NCI-H2196 (cell line): Measurements from ENCODE around the gene PPP1R13B.
"Not testable (repeated sequence)": the region's sequence is repeated elsewhere in the genome, so short reads cannot be mapped to it uniquely, and the experiment has no call there.

Source experiments
- DNase-seq: peaks from one replicate; lab custom pipeline; 2025; ENCODE audit not compliant: unreplicated experiment; lab: John Stamatoyannopoulos, UW

Gene PPP1R13B

DNA sequence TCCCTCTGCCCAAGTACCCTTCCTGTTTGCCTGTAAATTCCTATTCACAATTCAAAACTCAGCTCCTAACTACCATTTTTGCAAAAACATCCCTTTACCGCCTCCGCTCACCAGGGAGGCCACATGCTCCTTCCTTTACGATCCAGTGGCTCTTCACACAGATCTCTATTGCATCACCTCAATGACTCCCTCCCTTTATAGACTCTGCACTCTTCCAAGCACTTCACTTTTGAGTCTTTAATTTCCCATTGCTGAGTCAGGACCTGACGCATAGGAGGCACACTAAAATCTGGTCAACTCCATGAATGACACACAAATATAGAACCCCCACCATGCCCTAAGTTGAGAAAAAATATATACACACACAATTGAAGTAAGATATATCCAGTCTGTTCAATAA is 45.9 kb downstream of the PPP1R13B start:
- DNase-seq = no peak

DNA sequence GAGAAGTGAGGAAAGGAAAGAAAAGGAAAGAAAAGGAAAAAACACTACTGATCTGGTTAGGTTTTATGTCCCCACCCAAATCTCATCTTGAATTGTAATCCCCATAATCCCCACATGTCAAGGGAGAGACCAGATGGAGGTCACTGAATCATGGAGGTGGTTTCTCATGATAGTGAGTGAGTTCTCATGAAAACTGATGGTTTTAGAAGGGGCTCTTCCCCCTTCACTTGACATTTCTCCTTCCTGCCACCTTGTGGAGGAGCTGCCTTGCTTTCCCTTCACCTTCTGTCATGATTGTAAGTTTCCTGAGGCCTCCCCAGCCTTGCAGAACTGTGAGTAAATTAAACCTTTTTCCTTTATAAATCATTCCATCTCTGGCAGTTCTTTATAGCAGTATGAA is 54.2 kb downstream of the PPP1R13B start:
- DNase-seq = not testable (repeated sequence)

DNA sequence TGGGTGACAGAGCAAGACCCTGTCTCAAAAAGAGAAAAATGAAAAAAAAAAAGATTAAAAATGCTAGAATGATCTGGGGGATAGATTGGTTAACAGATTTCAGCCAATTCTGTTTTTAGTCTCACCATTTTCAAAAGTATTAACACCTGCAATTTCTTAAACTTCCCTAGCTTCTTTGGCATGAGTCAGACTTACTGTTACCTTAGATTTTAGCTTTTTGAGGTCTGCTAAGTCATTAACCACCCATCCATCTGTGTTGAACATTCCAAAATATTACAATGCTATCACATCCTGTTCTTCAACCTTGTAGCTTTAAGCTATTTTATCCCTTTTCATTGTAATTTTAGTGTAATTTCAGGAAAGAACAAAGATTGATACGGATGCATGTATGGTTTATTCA is 59.3 kb downstream of the PPP1R13B start:
- DNase-seq = no peak

DNA sequence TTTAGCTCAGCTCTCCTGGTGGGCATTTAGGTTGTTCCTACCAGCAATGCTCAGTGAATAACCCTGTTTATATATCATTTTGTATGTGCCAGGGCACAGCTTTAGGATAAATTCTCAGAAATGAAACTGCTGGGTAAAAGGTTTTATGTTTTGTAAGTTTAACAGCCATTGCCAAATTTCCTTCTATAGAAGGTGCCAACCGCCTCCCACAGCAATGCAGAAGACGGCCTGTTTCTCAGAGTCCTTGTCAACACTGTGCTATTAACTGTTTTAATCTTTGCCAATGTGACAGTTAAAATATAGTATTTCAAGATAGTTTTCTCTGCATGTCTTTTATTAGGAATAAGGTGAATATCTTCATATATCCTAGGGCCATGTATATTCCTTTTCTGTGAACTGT is 65.0 kb downstream of the PPP1R13B start:
- no peak for DNase-seq

DNA sequence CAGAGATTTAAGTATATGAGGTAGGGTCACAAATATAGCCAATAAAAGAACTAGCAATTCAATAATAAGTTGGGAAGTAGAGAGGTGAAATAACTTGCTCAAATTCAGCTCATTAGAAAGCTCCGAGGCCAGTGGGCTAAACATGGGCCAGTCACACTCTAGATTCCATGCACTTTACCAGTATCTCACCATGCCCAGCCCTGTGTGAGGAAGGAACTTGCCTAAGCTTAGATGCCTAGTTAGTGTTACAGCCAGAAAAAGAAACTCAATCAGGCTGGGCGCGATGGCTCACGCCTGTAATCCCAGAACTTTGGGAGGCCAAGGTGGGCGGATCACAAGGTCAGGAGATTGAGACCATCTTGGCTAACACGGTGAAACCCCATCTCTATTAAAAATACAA is 71.1 kb downstream of the PPP1R13B start:
- DNase-seq = not testable (repeated sequence)

DNA sequence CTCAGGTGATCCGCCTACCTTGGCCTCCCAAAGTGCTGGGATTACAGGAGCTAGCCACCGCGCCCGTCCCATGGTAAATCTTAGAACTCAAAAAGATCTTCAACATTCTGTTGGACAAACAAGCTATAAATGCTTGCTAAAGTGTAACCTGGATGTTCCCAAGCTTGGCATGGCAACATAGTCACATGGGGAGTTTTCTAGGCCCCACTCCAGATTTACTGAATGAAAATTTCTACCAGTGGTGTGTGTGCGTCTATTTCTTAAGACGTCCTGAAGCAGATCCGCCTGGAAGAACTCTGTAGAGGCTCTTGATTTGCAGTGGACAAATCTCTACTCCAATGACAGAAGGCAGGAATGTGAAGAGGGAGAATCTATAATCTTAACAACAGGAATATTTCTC is 71.9 kb downstream of the PPP1R13B start:
- DNase-seq = no peak

DNA sequence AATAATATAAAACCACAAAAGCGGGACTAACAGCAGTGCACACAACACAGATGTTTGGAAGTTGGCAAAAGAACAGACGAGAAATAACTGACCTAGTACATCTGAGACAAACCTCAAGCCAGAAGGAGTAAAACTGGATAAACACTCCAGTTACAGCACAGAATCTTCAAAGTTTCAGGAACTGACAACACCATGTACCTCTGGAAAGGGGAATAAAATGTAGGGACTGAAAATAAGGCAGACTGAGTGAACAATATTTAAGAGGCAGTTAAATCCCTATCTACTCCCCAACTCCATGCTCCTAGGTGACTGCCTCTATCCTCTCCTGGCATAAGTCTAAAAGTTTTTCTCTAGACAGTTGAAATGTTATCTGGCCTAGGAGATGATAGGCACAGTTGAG is 73.9 kb downstream of the PPP1R13B start:
- no peak for DNase-seq

DNA sequence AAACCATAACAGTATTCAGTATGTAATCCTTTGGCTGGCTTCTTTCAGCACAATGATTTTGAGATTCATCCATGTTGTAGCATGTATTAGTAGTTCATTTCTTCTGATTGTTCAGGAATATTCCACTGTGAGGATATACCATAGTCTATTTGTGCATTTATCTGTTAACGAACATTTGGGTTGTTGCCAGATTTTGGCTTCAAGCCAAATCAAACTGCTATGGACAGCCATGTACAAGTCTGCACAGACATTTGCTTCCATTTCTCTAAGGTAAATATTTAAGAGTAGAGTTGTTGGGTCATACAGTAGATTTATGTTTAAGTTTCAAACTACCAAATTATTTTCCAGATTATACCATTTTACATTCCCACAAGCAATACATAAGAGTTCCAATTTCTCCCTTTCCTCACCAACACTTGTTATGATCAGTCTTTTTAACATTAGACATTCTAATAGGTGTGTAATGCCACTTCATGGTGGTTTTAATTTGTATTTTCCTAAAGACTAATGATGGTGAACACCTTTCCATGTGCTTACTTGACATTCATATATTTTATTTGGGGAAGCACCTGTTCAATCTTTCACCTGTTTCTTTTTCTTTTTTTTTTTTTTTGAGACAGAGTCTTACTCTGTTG is 75.2 kb downstream of the PPP1R13B start:
- no peak for DNase-seq

DNA sequence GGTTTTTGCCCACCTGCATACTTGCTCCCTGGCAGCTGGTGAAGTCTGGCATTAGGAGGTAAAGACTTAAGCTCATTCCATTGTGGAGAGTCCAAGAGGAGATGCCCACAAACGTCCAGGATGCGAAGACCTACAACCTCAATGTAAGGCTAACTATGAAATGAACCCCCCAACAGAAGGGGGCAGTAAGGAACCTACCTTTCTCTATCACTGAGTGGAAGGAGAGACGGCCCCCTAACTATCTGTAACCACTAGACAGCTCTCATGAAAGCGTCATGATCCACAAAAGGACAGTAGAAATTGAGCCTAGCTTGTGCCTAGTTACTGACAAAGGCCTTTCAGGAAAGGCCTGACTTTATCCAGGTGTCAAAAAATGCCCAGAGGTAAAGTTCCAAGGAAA is 76.5 kb downstream of the PPP1R13B start:
- no peak for DNase-seq

DNA sequence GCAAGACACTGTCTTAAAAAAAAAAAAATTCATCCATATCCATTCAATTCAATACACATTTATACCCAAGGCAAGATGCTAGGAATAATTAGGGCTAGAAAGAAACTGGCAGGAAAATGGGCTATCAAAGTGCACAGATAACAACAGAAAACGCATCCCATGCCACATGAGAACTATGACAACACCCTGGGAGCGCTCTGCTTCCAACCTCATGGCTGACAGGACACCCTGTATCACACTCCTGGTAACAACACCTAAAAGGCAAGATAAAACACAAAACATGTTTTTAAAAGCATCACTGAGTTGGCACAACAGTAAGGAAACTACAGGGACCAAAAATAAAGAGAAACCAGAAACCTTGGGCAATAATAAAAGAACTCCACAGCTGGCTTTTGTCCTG is 76.9 kb downstream of the PPP1R13B start:
- no peak for DNase-seq

DNA sequence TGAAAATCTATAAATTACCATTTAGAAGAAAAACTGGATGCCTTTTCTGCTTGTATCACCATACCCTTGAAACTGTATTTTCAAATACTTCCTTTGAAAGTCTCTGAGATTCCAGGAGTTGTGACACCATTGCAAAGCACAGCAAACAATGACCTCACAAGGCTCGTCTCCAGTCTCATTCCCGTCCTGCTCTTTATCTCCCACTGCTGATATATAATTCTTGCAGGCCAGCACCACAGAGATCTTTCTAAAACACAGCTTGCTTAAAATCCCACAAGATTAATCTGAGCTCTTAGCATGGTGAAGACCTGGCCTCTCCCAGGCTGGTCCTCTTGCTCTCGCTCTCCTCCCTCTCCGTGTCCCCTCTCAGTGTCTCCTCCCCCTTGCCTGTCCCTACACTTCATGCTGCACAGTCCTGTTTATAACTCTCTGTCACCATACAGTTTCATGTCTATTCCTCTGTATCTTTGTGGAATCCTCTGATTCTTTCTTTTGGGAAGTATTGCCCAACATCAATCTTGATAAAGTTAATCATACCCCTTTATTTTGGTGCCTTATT is 80.0 kb downstream of the PPP1R13B start:
- no peak for DNase-seq

DNA sequence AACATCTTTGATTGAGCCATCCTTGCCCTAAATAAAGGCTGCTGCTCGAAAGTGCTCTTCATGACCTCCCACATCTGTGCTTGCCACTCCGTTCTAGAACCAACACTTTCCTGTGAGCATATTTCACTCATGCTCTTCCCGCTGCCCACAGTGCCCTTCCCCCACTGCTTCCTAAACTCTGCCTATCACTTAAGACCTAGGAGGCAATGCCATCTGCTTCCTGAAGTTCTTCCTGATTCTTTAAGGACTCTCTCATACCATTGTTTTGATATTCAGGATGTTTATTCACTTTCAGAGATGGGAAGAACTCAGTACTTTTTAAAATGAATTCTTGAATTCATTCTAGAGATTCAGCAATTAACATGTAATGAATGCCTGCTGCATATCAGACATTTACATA is 81.8 kb downstream of the PPP1R13B start:
- DNase-seq = no peak

DNA sequence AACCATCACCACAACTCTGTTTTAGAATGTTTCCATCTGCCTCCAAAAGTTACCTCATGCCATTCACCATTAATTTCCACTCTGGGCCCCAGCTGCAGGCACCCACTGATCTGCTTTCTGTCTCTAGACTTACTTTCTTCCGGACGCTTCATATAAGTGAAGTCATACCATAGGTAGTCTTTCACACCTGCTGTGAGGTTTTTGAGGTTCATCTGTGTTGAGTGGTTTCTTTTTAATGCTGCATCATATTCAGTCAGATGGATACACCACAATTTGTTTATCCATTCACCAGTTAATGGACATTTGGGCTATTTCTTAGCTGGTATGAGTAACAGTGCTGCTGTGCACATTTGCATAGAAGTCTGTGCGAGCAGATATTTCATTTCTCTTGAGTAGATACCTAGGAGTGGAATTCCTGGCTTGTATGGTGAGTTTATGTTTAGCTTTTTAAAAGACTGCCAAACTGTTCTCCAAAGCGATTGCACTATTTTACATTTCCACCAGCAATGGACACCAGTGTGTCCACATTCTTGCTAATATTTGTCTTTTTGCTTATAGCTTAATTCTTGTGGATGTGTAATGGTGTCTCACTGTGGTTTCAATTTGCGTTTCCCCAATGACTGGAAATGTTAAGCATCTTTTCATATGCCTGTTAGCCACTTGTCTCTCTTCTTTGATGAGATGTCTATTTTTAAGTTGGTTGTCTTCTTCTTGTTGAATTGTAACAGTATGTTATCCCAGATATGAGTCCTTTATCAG is 83.5 kb downstream of the PPP1R13B start:
- DNase-seq = no peak

DNA sequence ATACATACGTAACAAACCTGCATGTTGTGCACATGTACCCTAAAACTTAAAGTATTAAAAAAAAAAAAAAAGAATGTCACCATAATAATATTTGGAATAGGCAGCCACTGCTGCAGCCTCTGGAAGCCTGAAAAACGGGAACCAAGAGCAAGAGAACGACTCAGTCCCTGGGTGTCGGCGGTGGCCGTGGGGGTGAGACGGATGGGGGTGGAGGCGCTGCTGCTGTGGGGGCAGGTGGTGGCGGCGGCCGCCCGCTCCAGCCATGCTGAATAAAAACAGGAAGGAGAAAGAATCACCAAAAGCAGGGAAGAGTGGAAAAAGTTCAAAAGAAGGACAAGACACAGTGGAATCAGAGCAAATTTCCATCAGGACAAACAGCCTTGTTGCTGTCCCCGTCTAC is 84.8 kb downstream of the PPP1R13B start:
- no peak for DNase-seq

DNA sequence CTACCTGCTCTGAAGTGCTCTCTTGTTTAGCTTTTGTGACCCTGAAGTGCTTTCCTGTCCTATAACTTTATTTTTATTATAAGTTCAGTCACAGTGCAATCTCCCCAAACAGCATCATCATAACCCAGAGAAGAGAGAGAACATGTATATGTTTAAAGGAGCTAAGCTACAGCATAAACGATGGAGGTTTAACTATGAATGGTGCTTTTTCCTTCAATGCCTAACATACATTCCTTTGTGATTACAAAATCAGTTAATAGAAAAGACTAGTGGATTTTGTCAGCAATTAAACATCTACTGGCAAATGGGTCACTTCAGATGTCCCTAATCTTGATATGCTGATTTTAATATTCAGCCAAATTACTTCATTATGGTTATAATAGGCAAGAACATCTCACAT is 85.3 kb downstream of the PPP1R13B start:
- DNase-seq = no peak

DNA sequence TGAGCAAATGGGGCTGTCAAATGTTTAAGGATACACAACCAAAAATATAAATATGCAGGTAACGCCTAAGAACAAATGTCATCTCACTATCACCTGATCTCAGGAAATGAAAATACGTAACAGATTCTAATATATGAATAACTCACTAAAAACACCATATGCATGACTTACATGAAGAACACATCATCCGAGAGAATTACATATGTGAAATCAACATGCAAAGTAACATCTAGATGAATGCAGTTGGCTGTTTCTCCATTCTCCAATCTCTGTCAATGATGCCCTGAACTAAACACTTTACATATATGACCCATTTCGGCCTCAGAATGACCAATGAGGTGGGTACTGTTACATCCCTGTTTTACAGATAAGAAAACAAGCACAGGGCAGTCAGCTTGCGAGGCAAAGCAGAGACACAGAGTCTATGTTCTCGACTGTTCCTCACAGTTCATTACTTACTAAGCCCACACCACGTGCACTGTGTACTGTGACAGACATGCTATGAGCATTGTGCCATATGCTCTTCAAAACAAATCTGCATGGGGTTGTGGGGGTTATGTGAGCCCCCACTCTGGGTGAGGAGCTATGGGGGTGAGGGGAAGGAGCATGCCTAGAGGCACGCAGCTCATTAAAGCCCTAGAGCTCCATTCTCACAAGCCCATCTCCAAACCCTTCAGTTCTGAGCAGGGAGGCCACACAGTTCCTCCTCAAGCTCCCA is 89.2 kb downstream of the PPP1R13B start:
- DNase-seq = no peak

DNA sequence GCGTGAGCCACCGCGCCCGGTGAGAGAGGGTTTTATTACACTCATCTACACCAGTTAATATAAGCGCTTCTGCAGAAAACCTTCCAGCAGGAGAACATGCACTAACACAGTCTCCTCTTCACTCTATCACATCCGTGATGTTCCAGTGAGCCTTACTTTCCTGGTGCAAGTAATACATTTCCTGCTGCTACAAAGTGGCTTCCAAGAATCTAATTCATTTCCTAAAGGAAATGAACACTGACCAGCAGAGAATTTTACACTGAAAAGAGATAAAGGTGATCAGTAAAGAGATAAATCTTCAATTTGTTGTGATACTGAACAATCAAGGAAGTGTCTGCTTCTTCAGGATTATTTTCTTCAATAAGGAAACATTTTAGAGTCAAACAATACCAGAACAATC is 92.3 kb downstream of the PPP1R13B start:
- DNase-seq = no peak

DNA sequence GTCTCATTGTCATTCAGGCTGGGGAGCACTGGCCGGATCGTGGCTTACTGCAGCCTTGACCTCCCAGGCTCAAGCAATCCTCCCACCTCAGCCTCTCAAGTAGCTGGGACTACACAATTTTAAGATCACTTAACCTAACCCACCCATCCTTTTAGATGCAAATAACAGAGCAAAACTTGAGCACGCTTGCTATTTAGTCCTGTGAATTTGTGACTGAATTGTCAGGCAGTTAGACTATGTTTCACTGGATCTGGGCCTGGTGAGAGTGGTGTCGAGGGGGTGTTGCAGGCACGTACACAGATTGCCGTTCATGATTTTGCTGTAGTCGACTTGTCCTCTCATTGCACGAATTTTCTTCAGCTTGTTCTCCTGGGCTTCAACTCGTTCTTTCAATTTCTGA is 93.6 kb downstream of the PPP1R13B start:
- DNase-seq = no peak

DNA sequence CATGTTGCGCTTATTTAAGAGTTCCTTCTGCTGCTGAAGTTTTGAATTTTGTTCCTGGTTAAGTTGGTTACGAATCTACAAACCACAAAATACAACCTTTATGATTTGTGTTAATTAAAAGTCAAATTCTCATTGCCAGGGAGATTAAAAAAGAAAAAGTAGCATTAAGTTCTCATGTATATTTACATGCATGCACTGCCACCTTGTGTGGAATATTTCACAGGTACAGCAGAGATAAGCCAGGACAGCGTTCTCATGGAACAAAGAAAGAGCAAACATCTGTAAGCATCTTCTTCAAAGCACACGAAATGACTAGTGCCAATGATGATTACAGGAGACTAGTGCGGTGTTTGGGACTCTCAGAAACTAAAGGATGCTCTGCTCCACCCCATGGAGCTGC is 97.5 kb downstream of the PPP1R13B start:
- DNase-seq = no peak

DNA sequence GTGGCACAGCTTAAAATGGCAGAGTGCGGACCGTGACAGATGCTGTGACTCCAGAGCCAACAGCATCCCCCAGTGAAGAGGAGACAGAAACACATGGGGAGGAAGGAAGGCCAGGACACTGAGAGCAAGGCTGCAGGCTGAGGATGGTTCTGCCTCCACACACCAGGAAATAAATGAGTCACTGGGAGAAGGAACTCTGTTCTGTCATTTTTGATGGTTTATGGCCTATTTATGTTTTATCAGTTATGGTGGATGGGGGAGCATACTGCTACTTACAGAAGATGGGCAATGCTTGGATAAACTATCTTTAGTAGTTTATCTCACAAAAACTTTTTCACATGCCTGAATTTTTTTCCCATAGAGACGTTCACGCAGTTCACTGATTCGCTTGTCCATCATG is 97.9 kb downstream of the PPP1R13B start:
- DNase-seq = no peak

DNA sequence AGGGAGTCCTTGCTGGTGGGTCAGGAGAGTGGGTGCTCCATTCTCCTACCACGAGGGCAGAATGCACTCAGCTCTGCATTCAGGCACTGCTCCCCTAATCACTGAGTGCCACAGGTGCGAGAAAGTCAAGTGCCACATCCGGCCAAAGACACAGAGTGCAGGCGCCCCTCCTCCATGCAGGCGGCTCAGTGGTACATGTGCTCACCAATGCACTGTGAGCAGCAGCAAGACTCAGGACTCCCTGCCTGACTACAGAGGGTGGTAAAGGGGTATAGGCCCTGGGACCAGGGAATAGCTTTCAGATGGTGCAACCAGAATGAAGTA is 98.9 kb downstream of the PPP1R13B start:
- no peak for DNase-seq

DNA sequence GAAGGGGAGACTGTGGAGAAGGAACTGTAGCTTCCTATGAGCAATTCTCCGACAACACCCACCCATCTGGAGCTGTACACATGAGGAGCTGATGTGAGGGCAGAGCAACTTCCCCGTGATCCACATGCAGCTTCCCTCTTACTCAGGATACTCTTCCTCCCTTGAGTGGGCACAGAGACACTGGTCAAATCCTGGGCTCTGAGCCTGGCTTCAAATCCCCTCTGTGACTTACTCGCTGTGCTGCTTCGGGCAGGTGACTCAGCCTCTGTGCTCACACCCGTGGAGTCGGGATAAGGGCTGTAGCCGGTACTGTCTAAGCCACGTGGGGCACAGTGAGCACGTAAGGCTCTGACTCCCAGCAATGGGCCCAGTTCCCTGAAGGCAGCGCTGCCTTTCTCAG is 100.7 kb downstream of the PPP1R13B start:
- DNase-seq = no peak
